HG03066 (cell line): ENCODE results near the gene ANKRD13A.
"Not testable (repeated sequence)": the region's sequence is repeated elsewhere in the genome, so short reads cannot be mapped to it uniquely, and the experiment has no call there.

ENCODE experiments used
- ATAC-seq: cut with Tn5 transposase; IDR thresholded peaks from one replicate; pipeline ENCODE4 v1.9.1; 2021; ENCODE audit warnings: low read depth; ENCODE audit not compliant: unreplicated experiment

Gene ANKRD13A

GRCh38 chr12:110074089-110074488, 74.9 kb downstream of the ANKRD13A start:
- ATAC-seq: no peak

GRCh38 chr12:110075880-110076279, 76.7 kb downstream of the ANKRD13A start:
- no peak for ATAC-seq

GRCh38 chr12:110077800-110078199, 78.6 kb downstream of the ANKRD13A start:
- no peak for ATAC-seq

GRCh38 chr12:110079477-110080400, 80.5 kb downstream of the ANKRD13A start:
- ATAC-seq: peak; percentile 82

GRCh38 chr12:110080410-110080809, 81.2 kb downstream of the ANKRD13A start:
- ATAC-seq: no peak

GRCh38 chr12:110084314-110085015, 85.2 kb downstream of the ANKRD13A start:
- ATAC-seq: no peak

- not testable (repeated sequence) for ATAC-seq
Observed at GRCh38 chr12:110088216-110088615, 89.0 kb downstream of the ANKRD13A start.

- ATAC-seq: no peak
Observed at GRCh38 chr12:110088936-110089335, 89.7 kb downstream of the ANKRD13A start.
